ENCODE results near the gene NPBWR2. TPM values are rescaled to one million over a fixed set of nuclear protein-coding genes. Genes with fewer than 3 reads are reported as not detected.

NPBWR2 gene
- total and polyA plus RNA-seq, 9 of the 15 experiments (the other 6 are each of a cell fraction or from before 2014, with no cell fraction given) = not detected

GRCh38 chr20:64095927-64096326 lies 11.4 kb downstream of the NPBWR2 start:
- Histone ChIP-seq H3K27me3 (ENCODE audit: control insufficient read depth in 2 of 2, insufficient read depth in 2 of 2, low read length in 2 of 2) (peaks cover 14 to 35% of the 10 kb centered on the region in 2 experiments; a peak in 4 of 5 replicates), H3K9me1 (ENCODE audit: control insufficient read depth, insufficient read depth, low read length) (no peaks in the 10 kb centered on the region), H3K4me3 (no peak overlapping the region), H3K4me2 (ENCODE audit: insufficient read depth, low read length) (no peak overlapping the region), H3K27ac (ENCODE audit: extremely low read depth, low read depth, low read length) (no peak overlapping the region), H3K9ac (ENCODE audit: insufficient read depth in 1 of 2, low read depth in 2 of 2, low read length in 2 of 2) (no peak overlapping the region), H3K9me3 (replicated peaks; ENCODE audit: control insufficient read depth, insufficient read depth, low read depth, low read length) (no peaks in the 10 kb centered on the region), H3K36me3 (ENCODE audit: control insufficient read depth, insufficient read depth, low read length) (no peaks in the 10 kb centered on the region), H3K79me2 (ENCODE audit: control insufficient read depth, insufficient read depth, low read length) (no peaks in the 10 kb centered on the region), H4K20me1 (replicated peaks; ENCODE audit: control insufficient read depth, insufficient read depth, low read length) (no peaks in the 10 kb centered on the region), H2AFZ (ENCODE audit: low read depth, low read length) (no peak overlapping the region), H3K4me1 (replicated peaks in 1 of 2; ENCODE audit: control insufficient read depth in 2 of 2, insufficient read depth in 2 of 2, low read length in 2 of 2) (peaks cover 0 to 27% of the 10 kb centered on the region in 2 experiments; a peak in 2 of 5 replicates)
- intact Hi-C loops (cut with micrococcal nuclease) (no loop called here), in situ Hi-C loops (cut with MboI) (no loop called here)
- CTCF ChIA-PET (ENCODE audit: low intra/inter-chr PET ratio) = no interaction called here
- WGBS (ENCODE audit: insufficient coverage, low coverage, missing lambda C conversion rate) = 5% methylated on average over 9 of the region's 11 CpGs
- DNase-seq (ENCODE audit: extremely low read depth in 1 of 4, low spot score in 3 of 4) (no peak), ATAC-seq (no peak; the same call in 1 of the 3 replicates), FAIRE-seq (no peak)
- no TSS peak for BruUV-seq (replicated peaks)
- POLR2A ChIA-PET = interaction anchor here (0.9 kb wide), 1 partner anchor 140 kb away, joined by 3 read pairs; the partner anchor contains the start of gene UCKL1
- TF ChIP-seq SPI1 (IDR thresholded peaks at IDR 0.05; ENCODE audit: borderline replicate concordance, low read depth, low read length) (0 out of 2 replicates have a peak, but pooled peaks have one; percentile 3), ZNF263 (CRISPR knock-in tag; IDR thresholded peaks at IDR 0.05; ENCODE audit: borderline replicate concordance) (no peak), ELF1 (tag; IDR thresholded peaks at IDR 0.05) (peak; percentile 61)

GRCh38 chr20:64095455-64095854 lies 11.9 kb downstream of the NPBWR2 start:
- peaks cover 11 to 30% of the 10 kb centered on the region in 2 experiments; a peak in 4 of 5 replicates for H3K27me3 ChIP-seq (ENCODE audit: control insufficient read depth in 2 of 2, insufficient read depth in 2 of 2, low read length in 2 of 2)
- intact Hi-C loops (cut with micrococcal nuclease) = no loop called here
- ATAC-seq = no peak
- H3K4me3 ChIP-seq = no peak overlapping the region
- ChIA-PET CTCF (ENCODE audit: low intra/inter-chr PET ratio) (no interaction called here), POLR2A (no interaction called here)
- H4K20me1 ChIP-seq (replicated peaks; ENCODE audit: control insufficient read depth, insufficient read depth, low read length) = no peaks in the 10 kb centered on the region
- H3K9me1 ChIP-seq (ENCODE audit: control insufficient read depth, insufficient read depth, low read length) = no peaks in the 10 kb centered on the region
- in situ Hi-C loops (cut with MboI) = no loop called here
- 2% methylated on average over 4 of the region's 4 CpGs for WGBS (ENCODE audit: insufficient coverage, low coverage, missing lambda C conversion rate)
- no peaks in the 10 kb centered on the region for H3K36me3 ChIP-seq (ENCODE audit: control insufficient read depth, insufficient read depth, low read length)
- H3K4me2 ChIP-seq (ENCODE audit: insufficient read depth, low read length) = no peak overlapping the region
- no peaks in the 10 kb centered on the region for H3K9me3 ChIP-seq (replicated peaks; ENCODE audit: control insufficient read depth, insufficient read depth, low read depth, low read length)
- no peak overlapping the region for H3K9ac ChIP-seq (ENCODE audit: insufficient read depth in 1 of 2, low read depth in 2 of 2, low read length in 2 of 2)
- no peak overlapping the region for H3K27ac ChIP-seq (ENCODE audit: extremely low read depth, low read depth, low read length)
- H3K79me2 ChIP-seq (ENCODE audit: control insufficient read depth, insufficient read depth, low read length) = no peaks in the 10 kb centered on the region
- TF ChIP-seq PKNOX1 (IDR thresholded peaks at IDR 0.05) (peak; percentile 76), BMI1 (IDR thresholded peaks at IDR 0.05; ENCODE audit: low read length) (no peak)
- H2AFZ ChIP-seq (ENCODE audit: low read depth, low read length) = no peak overlapping the region
- FAIRE-seq = no peak
- no peak for DNase-seq (ENCODE audit: extremely low read depth in 1 of 4, low spot score in 3 of 4)
- peaks cover 0 to 27% of the 10 kb centered on the region in 2 experiments; a peak in 2 of 5 replicates for H3K4me1 ChIP-seq (replicated peaks in 1 of 2; ENCODE audit: control insufficient read depth in 2 of 2, insufficient read depth in 2 of 2, low read length in 2 of 2)
- no TSS peak for BruUV-seq (replicated peaks)
